ENCODE measurements around the gene CLIP4. TPM values are rescaled to one million over a fixed set of nuclear protein-coding genes. Genes with fewer than 3 reads are reported as not detected.
A peak's percentile ranks its signal among the peaks of the same experiment; 100 is the strongest.

CLIP4 gene
- total and polyA plus RNA-seq, 2 of the 4 experiments (the other 2 are of a cell fraction) = 29.7 to 66.3 TPM

GRCh38 chr2:29139731-29140130 lies 24.5 kb downstream of the CLIP4 start:
- H3K14ac ChIP-seq (replicated peaks; ENCODE audit: low read depth, low read length) = no peak overlapping the region
- H2BK5ac ChIP-seq (ENCODE audit: low read depth, low read length, poor library complexity, severe bottlenecking) = peak overlapping the region; percentile 79
- H2AFZ ChIP-seq (replicated peaks; ENCODE audit: low read length, poor library complexity) = no peak overlapping the region
- H3K79me1 ChIP-seq (ENCODE audit: low read depth in 1 of 2, low read length in 2 of 2) = peaks cover 6 to 33% of the 10 kb centered on the region in 2 experiments; a peak in 3 of 4 replicates
- H2AK5ac ChIP-seq (ENCODE audit: low read depth, low read length) = no peak overlapping the region
- BruUV-seq (replicated peaks) = no TSS peak
- CTCF ChIA-PET = interaction anchor here (1.0 kb wide), 1 partner anchor 52 kb away, joined by 3 read pairs; no protein-coding TSS in a partner anchor
- H3K27ac ChIP-seq (ENCODE audit: insufficient read depth, low read length) = no peak overlapping the region
- intact Hi-C loops (cut with micrococcal nuclease) (no loop called here), in situ Hi-C loops (cut with MboI; ENCODE audit: low sequenced_read_pairs) (no loop called here), dilution Hi-C loops (cut with HindIII; ENCODE audit: low sequenced_read_pairs, unreplicated experiment) (no loop called here)
- H3K4me3 ChIP-seq (ENCODE audit: insufficient read depth, low read depth, low read length) = no peak overlapping the region
- no peak overlapping the region for H2AK9ac ChIP-seq (replicated peaks; ENCODE audit: low read depth, low read length, poor library complexity)
- no peak overlapping the region for H2BK120ac ChIP-seq (ENCODE audit: low read depth, low read length)
- H4K5ac ChIP-seq (ENCODE audit: low read depth, low read length) = no peak overlapping the region
- no peak overlapping the region for H3K56ac ChIP-seq (ENCODE audit: extremely low read depth, insufficient read depth, low read length)
- peaks cover 20% of the 10 kb centered on the region for H3K36me3 ChIP-seq (ENCODE audit: control insufficient read depth, insufficient read depth, low read length)
- DNase-seq (no peak), ATAC-seq (ENCODE audit: low read depth) (no peak)
- H3K18ac ChIP-seq (ENCODE audit: low read depth, low read length) = no peak overlapping the region; the same call in 1 of the 2 replicates
- H3K9ac ChIP-seq (ENCODE audit: low read depth, low read length) = no peak overlapping the region
- no peak overlapping the region; a peak in 1 of 4 replicates for H4K8ac ChIP-seq (ENCODE audit: low read depth in 2 of 2, low read length in 2 of 2)
- POLR2A ChIA-PET (ENCODE audit: unreplicated experiment) = interaction anchor here (1.3 kb wide), 1 partner anchor 10 kb away, joined by 4 read pairs; no protein-coding TSS in a partner anchor
- no peaks in the 10 kb centered on the region for H4K20me1 ChIP-seq (ENCODE audit: insufficient read depth, low read length)
- H4K91ac ChIP-seq (ENCODE audit: insufficient read depth, low read depth, low read length) = no peak overlapping the region
- H3K9me3 ChIP-seq (ENCODE audit: control insufficient read depth, insufficient read depth, low read length) = no peaks in the 10 kb centered on the region
- H2BK15ac ChIP-seq (ENCODE audit: low read depth, low read length) = no peak overlapping the region
- H3K27me3 ChIP-seq (ENCODE audit: control insufficient read depth, insufficient read depth, low read length) = no peaks in the 10 kb centered on the region
- peaks cover 3% of the 10 kb centered on the region for H3K9me1 ChIP-seq (ENCODE audit: insufficient read depth, low read length)
- H3K4me1 ChIP-seq (ENCODE audit: control insufficient read depth, insufficient read depth, low read length) = 0 out of 2 replicates have a peak, but pooled peaks cover 2% of the 10 kb centered on the region
- no peak overlapping the region for H3K23ac ChIP-seq (ENCODE audit: low read depth, low read length)
- no peak overlapping the region for H2BK20ac ChIP-seq (ENCODE audit: low read depth, low read length)
- TF ChIP-seq BHLHE40 (IDR thresholded peaks at IDR 0.05; ENCODE audit: low read depth, low read length) = no peak
- no peak for TF ChIP-seq RCOR1 (IDR thresholded peaks at IDR 0.05; ENCODE audit: insufficient replicate concordance, low read length)
- TF ChIP-seq MAFK (IDR thresholded peaks at IDR 0.05; ENCODE audit: low read depth, low read length) = no peak
- TF ChIP-seq MXI1 (IDR thresholded peaks at IDR 0.05; ENCODE audit: borderline replicate concordance, low read depth, low read length) = no peak
- TF ChIP-seq CHD1 (IDR thresholded peaks at IDR 0.05; ENCODE audit: low read depth, low read length) = no peak
- TF ChIP-seq USF2 (IDR thresholded peaks at IDR 0.05; ENCODE audit: low read depth, low read length) = no peak
- no peak for TF ChIP-seq NFE2L2 (IDR thresholded peaks at IDR 0.05; ENCODE audit: low read depth, low read length)
- TF ChIP-seq FOS (IDR thresholded peaks at IDR 0.05; ENCODE audit: low read depth, low read length) = no peak
- no peak for TF ChIP-seq RAD21 (IDR thresholded peaks at IDR 0.05; ENCODE audit: low read length)
- TF ChIP-seq ELK1 (IDR thresholded peaks at IDR 0.05; ENCODE audit: borderline replicate concordance, low read depth, low read length) = no peak
- no peak for TF ChIP-seq POLR2A (IDR thresholded peaks at IDR 0.05; ENCODE audit: low read depth, low read length)
- TF ChIP-seq MAZ (IDR thresholded peaks at IDR 0.05; ENCODE audit: borderline replicate concordance, low read depth, low read length) = no peak
- TF ChIP-seq RFX5 (IDR thresholded peaks at IDR 0.05; ENCODE audit: low read depth, low read length) = no peak
- TF ChIP-seq CEBPB (IDR thresholded peaks at IDR 0.05; ENCODE audit: low read depth, low read length) = no peak
- TF ChIP-seq SMC3 (IDR thresholded peaks at IDR 0.05; ENCODE audit: low read depth, low read length) = no peak
- TF ChIP-seq CTCF (conservative IDR thresholded peaks at IDR 0.05; ENCODE audit: low read depth, low read length) = no peak
- no CpG with 5 or more reads among the region's 1 CpG for WGBS, 2 experiments (ENCODE audit: extremely low coverage in 2 of 2, insufficient read length in 1 of 2)
- H3K4ac ChIP-seq (ENCODE audit: low read depth, low read length) = no peak overlapping the region
- H3K4me2 ChIP-seq (ENCODE audit: low read depth, low read length) = peak overlapping the region; percentile 55; the same call in 1 of the 2 replicates
